ENCODE measurements around the gene ADPRHL1.

ADPRHL1 gene

DNA sequence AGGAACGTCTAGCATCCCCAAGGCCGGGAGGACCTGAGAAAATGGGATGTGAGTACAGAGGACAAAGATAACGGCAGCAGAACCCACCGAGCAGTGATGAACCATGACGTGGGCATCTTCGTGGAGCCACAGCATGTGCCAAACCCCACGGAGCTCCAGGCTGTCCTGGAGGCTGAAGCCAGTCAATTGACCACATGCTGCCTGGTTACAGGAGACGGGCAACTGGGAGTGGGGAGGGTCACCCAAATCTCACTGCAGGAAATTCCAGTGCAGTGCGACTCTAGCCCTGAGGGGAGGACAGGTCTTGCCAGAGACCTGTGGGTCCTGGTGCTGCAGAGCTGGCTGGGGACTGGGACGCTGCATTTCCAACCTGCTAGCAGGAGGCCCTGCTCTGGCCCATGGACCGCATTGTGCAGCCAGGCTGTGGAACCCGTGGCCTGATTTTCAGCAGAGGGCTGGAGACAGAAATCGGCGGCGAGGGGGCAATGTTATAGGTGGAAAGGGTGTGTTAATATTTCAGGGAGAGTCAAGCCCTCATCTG lies 86.2 kb downstream of the ADPRHL1 start:
- DNase-seq = peak; percentile 33

DNA sequence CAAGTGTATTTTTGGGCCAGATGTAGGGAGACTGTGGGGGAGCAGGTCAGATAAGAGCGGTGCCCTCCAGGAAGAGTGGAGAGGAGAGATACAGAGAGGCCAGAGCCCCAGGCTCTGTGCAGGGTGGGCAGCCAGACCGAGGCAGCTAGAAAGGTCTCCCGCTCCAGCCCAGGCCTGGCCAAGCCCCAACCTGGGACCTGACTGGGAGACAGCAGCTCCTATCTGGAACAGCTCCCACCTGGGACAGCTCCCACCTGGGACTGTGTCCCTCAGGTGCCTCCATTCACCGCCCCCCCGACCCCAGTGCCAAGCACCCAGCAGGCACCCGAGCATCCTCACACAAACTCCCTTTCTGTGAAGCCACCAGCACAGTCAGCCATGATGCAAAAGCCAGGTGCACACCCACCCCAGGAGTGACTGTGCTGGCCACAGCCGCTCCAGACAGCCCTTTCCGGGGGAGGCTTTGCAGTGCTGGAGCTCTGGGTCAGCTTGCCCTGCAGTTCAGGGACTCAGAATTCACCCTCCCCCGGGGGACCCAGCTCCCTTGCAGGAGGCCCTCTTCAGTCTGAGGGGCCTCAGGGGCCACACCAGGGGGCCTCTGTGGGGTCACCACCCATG lies 87.2 kb downstream of the ADPRHL1 start:
- DNase-seq = peak; percentile 53

DNA sequence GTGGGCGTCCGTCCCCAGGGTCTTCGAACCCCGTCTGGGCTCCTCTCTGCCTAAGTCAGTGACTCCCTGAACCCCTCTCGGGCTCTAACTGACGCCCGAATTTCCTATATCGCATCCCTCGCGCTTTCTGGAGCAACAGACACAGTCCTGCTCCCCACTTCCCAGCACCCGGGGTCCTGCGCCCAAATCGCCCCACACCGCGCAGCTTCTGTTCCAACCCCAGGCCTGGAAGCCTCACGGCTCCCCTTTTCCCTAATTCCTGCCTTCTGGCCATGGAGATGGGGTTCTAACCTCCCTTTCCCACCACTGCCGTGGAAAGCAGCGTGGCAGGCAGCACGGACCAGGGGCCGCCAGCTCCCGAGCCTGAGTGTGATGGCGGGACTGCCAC lies 87.7 kb downstream of the ADPRHL1 start:
- DNase-seq = no peak

DNA sequence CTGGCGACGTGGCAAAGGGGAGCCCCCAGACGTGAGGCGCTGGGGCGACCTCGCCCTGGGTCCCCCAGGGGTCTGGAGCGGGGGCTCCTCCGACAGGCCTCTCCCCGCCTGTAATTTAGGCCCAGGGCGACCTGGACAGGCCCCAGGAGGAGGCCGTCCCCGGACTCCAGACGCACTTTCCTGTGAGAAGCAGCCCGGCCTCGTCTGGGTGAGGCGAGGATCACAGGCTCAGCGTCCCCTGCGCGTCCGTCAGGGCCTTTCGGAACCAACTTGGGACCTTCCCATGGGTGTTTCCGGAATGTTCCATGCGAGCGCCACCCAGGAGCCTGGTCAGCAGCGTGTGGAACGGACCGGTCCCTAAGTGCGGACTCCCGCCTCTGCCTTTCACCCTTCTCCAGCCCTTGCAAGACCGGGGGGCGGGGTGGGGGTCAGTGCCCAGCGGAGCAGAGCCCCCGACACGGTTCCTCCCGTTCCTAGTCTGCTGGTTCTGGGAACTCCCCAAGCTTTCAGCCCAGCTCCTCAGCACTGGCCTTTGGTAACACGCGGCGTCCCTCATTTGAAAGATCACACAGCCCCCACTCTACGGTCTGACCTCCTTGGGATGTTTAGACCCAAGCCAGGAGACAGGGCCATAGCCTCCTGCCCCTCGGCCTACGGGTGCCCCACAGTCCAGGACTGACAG lies 88.2 kb downstream of the ADPRHL1 start:
- DNase-seq = no peak

DNA sequence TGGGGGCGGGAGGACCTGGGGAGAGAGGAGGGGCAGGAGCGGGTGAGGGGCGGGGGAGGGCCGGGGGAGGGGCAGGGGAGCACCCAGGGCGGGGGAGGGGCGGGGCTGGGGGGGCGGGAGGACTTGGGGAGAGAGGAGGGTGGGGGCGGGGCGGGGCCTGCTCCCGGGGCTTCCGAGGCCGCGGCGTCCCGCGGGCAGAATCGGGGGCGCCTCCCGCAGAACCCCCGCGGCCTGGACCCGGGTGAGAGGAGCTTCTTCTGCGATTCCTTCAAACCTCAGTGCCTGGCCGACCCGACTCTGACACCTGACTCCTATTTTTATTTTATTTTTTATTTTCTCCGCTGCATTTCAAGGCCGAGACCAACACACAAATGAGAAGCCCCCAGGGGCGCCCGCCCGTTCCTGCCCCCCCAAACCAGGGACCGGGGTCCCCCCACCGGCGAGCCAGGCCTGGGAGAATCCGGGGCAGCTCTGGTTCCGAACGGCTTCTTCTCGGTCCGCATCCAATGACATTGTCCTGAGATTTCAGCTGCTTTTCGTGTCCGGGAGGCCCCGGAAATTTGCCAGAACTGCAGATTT lies 88.9 kb downstream of the ADPRHL1 start:
- DNase-seq = no peak

DNA sequence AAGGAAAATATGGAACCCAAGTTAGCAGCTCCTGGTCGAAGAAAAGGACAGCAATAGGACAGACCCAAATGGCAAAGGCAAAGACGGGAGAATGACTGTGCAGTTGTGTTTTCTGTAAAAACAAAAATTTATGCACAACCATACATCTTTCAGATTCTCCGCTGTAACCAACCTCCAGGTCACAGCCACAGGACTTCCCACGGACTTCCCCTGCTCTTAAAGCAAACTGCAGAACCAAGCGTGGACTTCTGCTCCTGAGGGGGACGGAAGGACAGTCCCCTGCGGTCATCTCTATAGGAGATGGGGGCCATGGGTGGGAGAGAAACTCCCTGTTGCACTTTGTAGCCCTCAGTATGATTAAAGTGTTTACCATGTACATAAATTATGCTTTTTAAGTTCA lies 91.9 kb downstream of the ADPRHL1 start:
- peak; percentile 54 for DNase-seq

DNA sequence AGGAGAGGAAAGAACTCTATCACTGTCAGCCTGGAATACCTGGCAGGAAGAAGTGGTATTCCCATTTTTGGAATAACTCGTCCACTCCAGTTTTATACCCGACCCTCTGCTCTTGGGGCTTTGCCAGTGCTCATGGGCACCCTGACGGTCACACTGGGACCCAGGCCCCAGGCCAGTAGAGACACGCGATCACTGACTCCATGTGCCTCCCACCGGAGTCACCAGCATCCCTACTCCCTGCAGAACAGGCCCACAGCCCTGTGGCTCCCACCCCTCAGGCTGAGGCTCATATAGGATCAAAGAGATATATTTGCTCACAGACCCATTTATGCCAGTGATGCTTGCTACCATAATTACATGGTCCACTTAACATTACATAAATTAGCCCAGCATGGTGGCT lies 92.8 kb downstream of the ADPRHL1 start:
- peak; percentile 33 for DNase-seq

DNA sequence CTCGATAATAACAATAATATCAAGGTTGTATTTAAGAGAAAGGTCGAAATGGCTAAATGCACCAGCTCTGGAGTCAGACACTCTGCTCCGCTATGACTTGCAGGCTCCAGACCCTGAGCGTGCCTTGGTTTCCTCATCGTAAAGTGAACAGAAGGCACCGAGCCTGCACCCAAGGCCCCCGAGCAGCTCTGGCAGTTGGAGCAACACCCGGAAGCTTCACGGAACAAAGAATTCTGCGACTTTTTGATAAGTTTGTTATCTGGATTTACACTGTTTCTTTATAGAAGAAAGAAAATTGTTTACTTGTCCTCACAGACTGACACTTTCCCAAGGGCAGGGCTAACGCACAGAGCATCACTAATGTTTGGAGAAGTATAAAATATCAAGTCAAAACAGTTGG lies 93.7 kb downstream of the ADPRHL1 start:
- no peak for DNase-seq

DNA sequence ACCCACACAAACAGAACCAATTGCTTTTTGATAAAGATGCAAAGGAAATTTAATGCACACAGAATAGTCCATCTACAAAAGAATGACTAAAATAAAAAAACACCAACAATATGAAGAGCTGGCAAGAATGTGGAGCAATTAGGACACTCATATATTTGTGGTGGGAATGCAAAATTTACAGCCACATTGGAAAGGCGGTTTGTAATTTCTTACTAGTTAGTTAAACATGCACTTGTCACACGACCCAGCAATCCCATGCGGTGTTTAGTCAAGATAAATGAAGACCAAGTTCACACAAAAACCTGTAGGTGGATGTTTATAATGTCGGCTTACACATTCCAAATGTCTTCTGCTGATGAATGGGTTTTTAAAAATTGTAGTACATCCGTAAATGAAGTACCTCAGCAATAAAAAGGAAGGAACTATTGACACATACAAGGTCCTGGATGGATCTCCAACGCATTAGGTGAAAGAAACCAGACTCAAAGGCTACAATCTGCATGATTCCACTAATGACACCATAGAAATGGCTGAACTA lies 94.6 kb downstream of the ADPRHL1 start:
- no peak for DNase-seq

DNA sequence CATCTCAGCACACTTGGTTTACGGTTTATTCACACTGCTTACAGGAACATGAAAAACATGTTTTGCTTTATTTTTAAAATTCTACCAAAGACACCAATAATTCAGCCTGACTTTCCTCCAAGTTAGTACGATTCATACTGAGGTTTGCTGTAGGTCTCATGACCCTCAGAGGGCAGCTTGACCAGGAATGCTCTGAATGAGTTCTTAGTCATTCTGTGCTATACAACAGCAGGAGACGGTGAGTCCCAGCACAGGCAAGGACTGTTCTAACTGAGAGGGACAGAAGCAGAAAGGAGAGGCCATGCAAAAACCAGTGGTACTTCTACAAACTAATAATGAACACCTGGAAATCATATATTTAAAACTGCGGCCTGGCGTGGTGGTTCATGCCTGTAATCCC lies 95.8 kb downstream of the ADPRHL1 start:
- no peak for DNase-seq

DNA sequence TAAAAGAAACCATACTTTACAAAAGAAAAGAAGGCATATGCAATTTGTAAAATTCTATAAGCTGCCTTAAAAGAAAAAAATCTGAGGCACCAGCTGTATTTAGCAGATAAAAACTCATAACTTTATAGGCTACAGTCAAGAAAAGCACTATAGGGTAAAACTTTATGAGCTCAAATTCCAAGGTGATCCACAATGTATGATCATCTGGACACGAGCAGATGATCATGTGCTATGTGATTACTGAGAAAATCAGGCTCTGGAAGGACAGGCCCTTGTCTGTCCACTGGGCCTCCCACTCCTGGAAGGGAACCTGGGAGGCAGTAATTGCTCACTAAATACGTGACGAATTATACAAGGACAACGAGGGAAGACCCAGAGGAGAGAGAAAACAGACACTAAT lies 96.7 kb downstream of the ADPRHL1 start:
- no peak for DNase-seq

DNA sequence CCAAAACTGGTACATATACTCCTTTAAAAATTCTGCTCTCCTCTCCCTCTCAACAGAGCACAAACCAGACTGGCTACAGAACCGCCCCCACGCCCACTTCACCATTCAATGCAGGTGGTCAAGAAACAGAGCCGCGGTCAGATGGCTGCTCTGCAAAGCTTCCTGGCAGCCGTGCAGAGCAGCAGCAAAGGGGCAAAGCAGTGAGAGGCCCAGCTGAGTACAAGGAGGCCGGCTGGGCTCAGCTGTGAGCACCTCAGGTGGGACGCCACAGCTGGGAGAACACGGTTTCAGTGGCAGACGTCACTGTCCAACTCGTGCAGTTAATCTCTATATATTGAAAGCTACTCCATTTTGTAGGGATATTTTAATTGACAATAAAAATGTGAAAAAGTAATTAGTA lies 97.7 kb downstream of the ADPRHL1 start:
- no peak for DNase-seq

DNA sequence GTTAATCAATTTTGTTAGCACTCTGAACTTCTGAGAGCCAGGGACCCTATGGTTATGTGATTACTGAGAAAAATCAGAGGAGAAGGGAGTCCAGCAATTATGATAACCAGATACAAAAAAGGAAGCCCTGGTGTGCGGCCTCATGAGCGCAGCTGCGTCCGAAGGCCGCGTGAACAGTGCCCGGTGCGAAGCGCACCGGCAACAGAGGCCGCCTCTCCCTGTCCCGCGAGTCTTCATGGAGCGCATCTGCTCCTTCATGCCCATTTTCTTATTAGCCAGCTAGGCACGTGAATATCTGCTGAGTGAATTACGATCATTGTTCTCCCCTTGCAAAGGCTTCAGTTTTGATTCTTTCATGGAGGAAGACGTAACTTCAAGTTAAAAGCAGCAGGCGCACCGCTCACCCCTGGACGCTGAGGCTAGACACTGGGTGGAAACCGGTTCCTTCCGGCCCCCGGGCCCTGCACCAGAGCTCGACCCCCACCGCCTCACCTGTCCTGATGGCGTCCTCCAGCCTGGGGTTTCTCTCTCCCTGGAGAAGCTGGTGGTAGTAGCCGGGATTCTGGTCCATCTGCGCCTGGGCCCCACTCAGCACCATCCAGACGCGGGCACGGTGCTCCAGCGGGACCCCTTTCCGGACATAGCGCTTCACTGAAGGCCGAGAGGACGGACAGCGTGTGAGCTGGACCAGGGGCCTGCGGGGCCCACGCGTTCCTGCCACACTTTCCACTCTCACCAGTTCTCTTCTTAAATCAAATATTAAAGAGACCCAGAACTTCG lies 98.3 kb downstream of the ADPRHL1 start:
- DNase-seq = no peak

DNA sequence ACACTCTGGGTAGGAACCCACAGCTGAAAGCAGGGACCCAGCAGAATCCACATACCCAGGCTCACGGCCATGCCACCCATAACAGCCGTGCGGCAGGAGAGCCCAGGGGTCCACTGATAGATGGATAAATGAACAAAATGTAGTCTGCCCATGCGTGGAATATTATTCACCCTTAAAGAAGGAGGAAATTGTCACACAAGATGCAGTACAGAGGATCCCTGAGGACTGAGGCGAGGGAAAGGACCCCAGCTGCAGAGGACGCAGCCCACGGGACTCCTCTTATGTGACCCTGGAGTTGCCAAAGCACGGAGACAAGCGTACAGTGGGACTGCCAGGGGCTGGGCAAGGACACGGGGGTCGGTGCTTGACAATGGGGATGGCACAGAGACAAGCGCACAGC lies 100.0 kb downstream of the ADPRHL1 start:
- DNase-seq = no peak

DNA sequence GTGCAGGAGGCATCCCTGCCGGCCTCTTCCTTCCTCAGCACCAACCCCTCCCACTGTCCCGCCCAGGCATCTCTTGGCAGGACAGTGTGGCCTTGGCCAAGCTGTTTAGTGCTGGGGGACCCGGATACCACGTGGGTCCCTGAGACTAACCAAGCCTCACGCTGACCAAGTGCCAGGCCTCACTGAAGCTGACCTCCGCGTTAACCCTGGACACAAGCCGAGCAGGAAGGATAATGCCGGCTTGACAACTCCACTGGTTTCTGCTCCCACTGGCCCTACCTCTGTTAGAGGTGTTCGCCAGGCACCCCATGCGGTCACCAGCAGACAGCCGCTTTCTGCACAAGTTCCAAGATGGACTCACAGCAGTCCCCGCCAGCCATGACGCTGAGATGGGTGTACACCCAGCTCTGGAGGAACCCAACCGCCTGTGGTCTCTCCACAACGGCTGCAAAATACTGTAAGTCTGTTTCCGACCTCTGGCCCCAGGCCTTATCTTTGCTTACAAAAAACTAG lies 101.7 kb downstream of the ADPRHL1 start:
- DNase-seq = no peak

DNA sequence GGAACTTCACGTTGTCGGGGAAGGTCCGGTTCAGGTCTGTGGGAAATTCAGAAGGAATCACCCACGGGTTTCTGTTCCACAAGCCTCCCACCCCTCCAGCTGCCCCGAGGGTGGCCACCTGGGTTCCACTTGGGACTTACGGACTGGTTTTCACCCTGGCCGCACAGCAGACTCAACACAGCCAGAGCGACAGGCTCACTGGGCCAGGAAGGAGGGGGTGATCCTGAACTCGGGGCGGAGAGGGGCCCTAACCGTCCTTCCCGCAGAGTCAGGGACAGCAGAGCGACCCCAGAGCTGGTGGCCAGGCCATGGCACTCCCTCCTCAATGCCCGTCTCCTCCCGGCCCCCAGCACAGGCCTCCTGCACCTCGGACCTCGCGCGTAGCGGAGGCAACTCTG lies 102.4 kb downstream of the ADPRHL1 start:
- no peak for DNase-seq

DNA sequence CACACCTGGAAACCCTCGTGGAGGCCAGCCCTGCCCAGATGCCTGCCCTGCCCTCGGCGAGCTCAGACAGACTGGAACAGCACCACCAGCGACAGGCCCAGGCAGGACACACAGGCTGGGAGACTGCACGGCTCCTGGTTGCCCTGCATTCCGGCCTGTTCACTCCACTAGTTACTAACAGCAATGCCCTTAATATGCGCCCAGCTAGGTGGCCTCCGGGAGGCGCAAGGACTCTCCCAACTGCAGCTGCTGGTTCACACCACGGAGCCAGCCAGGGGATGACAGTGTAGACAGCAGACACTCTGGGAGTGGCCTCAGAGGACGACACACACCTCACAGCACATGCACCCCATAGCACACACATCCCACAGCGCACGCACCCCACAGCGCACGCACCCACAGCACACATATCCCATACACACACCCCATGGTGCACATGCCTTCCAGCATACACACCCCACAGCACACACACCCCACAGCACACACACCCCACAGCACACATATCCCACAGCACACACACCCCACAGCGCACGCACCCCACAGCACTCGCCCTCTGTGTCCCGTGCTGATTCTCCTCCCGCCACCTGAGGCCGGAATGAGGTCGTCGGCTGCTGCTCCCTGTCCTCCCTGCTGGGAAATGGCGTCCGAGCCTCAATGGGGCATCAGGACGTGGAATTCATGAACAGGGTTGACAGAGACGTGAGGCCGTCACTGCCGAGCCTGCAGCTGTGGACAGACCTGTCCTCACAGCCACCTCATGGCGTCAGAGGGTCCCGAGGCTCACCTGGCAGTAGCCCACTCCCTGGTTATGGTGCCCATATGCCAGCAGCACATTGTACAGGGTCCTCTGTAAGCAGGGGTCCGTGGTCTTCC lies 103.0 kb downstream of the ADPRHL1 start:
- DNase-seq = no peak
